ENCODE measurements around the gene LZTR1.

DNA sequence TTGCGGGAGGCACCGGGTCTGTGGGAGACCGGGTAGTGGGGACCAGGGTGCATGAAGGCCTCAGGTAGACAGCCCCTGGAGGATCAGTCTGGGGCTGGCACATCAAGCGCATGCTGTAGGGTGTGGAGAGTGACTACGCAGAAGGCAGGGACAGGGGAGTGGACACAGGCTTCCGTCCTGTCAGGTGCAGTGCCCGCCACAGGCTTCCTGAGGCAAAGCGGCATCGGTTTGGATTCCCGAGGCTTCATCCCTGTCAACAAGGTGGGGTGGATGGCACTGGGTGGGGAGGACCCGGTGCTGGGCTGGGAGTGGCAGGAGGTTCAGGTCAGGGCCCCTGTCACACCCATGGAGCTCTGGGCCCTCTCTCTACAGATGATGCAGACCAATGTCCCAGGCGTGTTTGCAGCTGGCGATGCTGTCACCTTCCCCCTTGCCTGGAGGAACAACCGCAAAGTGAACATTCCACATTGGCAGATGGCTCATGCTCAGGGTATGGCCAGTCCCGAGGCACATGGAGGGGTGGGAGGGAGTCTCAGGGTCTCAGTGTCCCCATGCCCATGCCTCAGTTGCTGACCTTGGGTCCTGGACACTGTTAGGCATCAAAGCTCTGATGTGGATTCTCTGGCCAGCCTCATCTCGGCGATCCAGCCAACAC, 4.5 kb upstream of the LZTR1 start:
- TF ChIP-seq, protein P1, sequence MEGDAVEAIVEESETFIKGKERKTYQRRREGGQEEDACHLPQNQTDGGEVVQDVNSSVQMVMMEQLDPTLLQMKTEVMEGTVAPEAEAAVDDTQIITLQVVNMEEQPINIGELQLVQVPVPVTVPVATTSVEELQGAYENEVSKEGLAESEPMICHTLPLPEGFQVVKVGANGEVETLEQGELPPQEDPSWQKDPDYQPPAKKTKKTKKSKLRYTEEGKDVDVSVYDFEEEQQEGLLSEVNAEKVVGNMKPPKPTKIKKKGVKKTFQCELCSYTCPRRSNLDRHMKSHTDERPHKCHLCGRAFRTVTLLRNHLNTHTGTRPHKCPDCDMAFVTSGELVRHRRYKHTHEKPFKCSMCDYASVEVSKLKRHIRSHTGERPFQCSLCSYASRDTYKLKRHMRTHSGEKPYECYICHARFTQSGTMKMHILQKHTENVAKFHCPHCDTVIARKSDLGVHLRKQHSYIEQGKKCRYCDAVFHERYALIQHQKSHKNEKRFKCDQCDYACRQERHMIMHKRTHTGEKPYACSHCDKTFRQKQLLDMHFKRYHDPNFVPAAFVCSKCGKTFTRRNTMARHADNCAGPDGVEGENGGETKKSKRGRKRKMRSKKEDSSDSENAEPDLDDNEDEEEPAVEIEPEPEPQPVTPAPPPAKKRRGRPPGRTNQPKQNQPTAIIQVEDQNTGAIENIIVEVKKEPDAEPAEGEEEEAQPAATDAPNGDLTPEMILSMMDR (conservative IDR thresholded peaks at IDR 0.05) = no peak
- no peak for TF ChIP-seq EZH2 (IDR thresholded peaks at IDR 0.05; ENCODE audit: low read depth)

Measured in PC-9 (cell line).